ENCODE measurements around the gene ALG1.
"Not testable (repeated sequence)": the region's sequence is repeated elsewhere in the genome, so short reads cannot be mapped to it uniquely, and the experiment has no call there.

The ALG1 gene

GRCh38 chr16:5036228-5037156 is 35.2 kb upstream of the ALG1 start:
- peaks cover 7% of the 10 kb centered on the region; the same call in 1 of the 2 replicates for H3K4me1 ChIP-seq (ENCODE audit: insufficient read depth, low read length)
- no peak overlapping the region for H3K9ac ChIP-seq (ENCODE audit: low read depth, low read length)
- H3K36me3 ChIP-seq (ENCODE audit: insufficient read depth, low read length), result no peaks in the 10 kb centered on the region
- H3K9me3 ChIP-seq (ENCODE audit: control insufficient read depth, insufficient read depth, low read length), result no peaks in the 10 kb centered on the region

- Histone ChIP-seq H3K4me1 (ENCODE audit: insufficient read depth, low read length) (peaks cover 17% of the 10 kb centered on the region), H3K9ac (ENCODE audit: low read depth, low read length) (no peak overlapping the region), H3K9me3 (ENCODE audit: control insufficient read depth, insufficient read depth, low read length) (no peaks in the 10 kb centered on the region), H3K36me3 (ENCODE audit: insufficient read depth, low read length) (no peaks in the 10 kb centered on the region)
These were observed 31.2 kb upstream of the ALG1 start for GRCh38 chr16:5040451-5040850.

GRCh38 chr16:5041600-5042133 is 30.0 kb upstream of the ALG1 start:
- Histone ChIP-seq H3K4me1 (ENCODE audit: insufficient read depth, low read length) (peaks cover 13% of the 10 kb centered on the region), H3K9me3 (ENCODE audit: control insufficient read depth, insufficient read depth, low read length) (no peaks in the 10 kb centered on the region), H3K9ac (ENCODE audit: low read depth, low read length) (no peak overlapping the region), H3K36me3 (ENCODE audit: insufficient read depth, low read length) (no peaks in the 10 kb centered on the region)

- Histone ChIP-seq H3K36me3 (ENCODE audit: insufficient read depth, low read length) (no peaks in the 10 kb centered on the region), H3K4me1 (ENCODE audit: insufficient read depth, low read length) (peaks cover 13% of the 10 kb centered on the region), H3K9me3 (ENCODE audit: control insufficient read depth, insufficient read depth, low read length) (no peaks in the 10 kb centered on the region), H3K9ac (ENCODE audit: low read depth, low read length) (no peak overlapping the region; the same call in 1 of the 2 replicates)
These were observed 29.0 kb upstream of the ALG1 start for GRCh38 chr16:5042574-5043171.

- H3K4me1 ChIP-seq (ENCODE audit: insufficient read depth, low read length), result peaks cover 13% of the 10 kb centered on the region
- no peaks in the 10 kb centered on the region for H3K9me3 ChIP-seq (ENCODE audit: control insufficient read depth, insufficient read depth, low read length)
- H3K9ac ChIP-seq (ENCODE audit: low read depth, low read length), result no peak overlapping the region
- H3K36me3 ChIP-seq (ENCODE audit: insufficient read depth, low read length), result no peaks in the 10 kb centered on the region
These were observed 27.6 kb upstream of the ALG1 start for GRCh38 chr16:5044011-5044540.

GRCh38 chr16:5044581-5044980 is 27.1 kb upstream of the ALG1 start:
- not testable (repeated sequence) for H3K9me3 ChIP-seq (ENCODE audit: control insufficient read depth, insufficient read depth, low read length); H3K36me3 ChIP-seq (ENCODE audit: insufficient read depth, low read length); H3K9ac ChIP-seq (ENCODE audit: low read depth, low read length)
- peaks cover 13% of the 10 kb centered on the region for H3K4me1 ChIP-seq (ENCODE audit: insufficient read depth, low read length)

GRCh38 chr16:5045499-5046115 is 26.0 kb upstream of the ALG1 start:
- Histone ChIP-seq H3K36me3 (ENCODE audit: insufficient read depth, low read length) (no peaks in the 10 kb centered on the region), H3K4me1 (ENCODE audit: insufficient read depth, low read length) (peaks cover 10% of the 10 kb centered on the region; the same call in 1 of the 2 replicates), H3K9me3 (ENCODE audit: control insufficient read depth, insufficient read depth, low read length) (no peaks in the 10 kb centered on the region), H3K9ac (ENCODE audit: low read depth, low read length) (no peak overlapping the region)

GRCh38 chr16:5046914-5047313 is 24.7 kb upstream of the ALG1 start:
- H3K9me3 ChIP-seq (ENCODE audit: control insufficient read depth, insufficient read depth, low read length), result no peaks in the 10 kb centered on the region
- peaks cover 8% of the 10 kb centered on the region; the same call in 1 of the 2 replicates for H3K4me1 ChIP-seq (ENCODE audit: insufficient read depth, low read length)
- no peaks in the 10 kb centered on the region for H3K36me3 ChIP-seq (ENCODE audit: insufficient read depth, low read length)
- no peak overlapping the region for H3K9ac ChIP-seq (ENCODE audit: low read depth, low read length)

- no peaks in the 10 kb centered on the region for H3K9me3 ChIP-seq (ENCODE audit: control insufficient read depth, insufficient read depth, low read length)
- peaks cover 8% of the 10 kb centered on the region; the same call in 1 of the 2 replicates for H3K4me1 ChIP-seq (ENCODE audit: insufficient read depth, low read length)
- H3K36me3 ChIP-seq (ENCODE audit: insufficient read depth, low read length), result no peaks in the 10 kb centered on the region
- no peak overlapping the region for H3K9ac ChIP-seq (ENCODE audit: low read depth, low read length)
These were observed 16.5 kb upstream of the ALG1 start for GRCh38 chr16:5054876-5055865.

GRCh38 chr16:5056352-5056751 is 15.3 kb upstream of the ALG1 start:
- peaks cover 12% of the 10 kb centered on the region; the same call in 1 of the 2 replicates for H3K4me1 ChIP-seq (ENCODE audit: insufficient read depth, low read length)
- no peaks in the 10 kb centered on the region for H3K36me3 ChIP-seq (ENCODE audit: insufficient read depth, low read length)
- H3K9ac ChIP-seq (ENCODE audit: low read depth, low read length), result no peak overlapping the region
- H3K9me3 ChIP-seq (ENCODE audit: control insufficient read depth, insufficient read depth, low read length), result no peaks in the 10 kb centered on the region

- no peaks in the 10 kb centered on the region for H3K36me3 ChIP-seq (ENCODE audit: insufficient read depth, low read length)
- H3K9ac ChIP-seq (ENCODE audit: low read depth, low read length), result no peak overlapping the region
- H3K4me1 ChIP-seq (ENCODE audit: insufficient read depth, low read length), result peaks cover 12% of the 10 kb centered on the region; the same call in 1 of the 2 replicates
- H3K9me3 ChIP-seq (ENCODE audit: control insufficient read depth, insufficient read depth, low read length), result no peaks in the 10 kb centered on the region
These were observed 13.2 kb upstream of the ALG1 start for GRCh38 chr16:5058476-5058875.

GRCh38 chr16:5059386-5060072 is 12.1 kb upstream of the ALG1 start:
- H3K36me3 ChIP-seq (ENCODE audit: insufficient read depth, low read length), result no peaks in the 10 kb centered on the region
- no peaks in the 10 kb centered on the region for H3K9me3 ChIP-seq (ENCODE audit: control insufficient read depth, insufficient read depth, low read length)
- H3K4me1 ChIP-seq (ENCODE audit: insufficient read depth, low read length), result peaks cover 12% of the 10 kb centered on the region; the same call in 1 of the 2 replicates
- H3K9ac ChIP-seq (ENCODE audit: low read depth, low read length), result no peak overlapping the region

All from ES-I3 (cell line).